CD14-positive monocyte (primary cell): ENCODE measurements around the gene GLIPR1. TPM values are rescaled to one million over a fixed set of nuclear protein-coding genes. Genes with fewer than 3 reads are reported as not detected.

Source experiments
- DNase-seq, 3 donors: peaks; one replicate each; pipeline ENCODE4 v3.0.0-alpha.2; 2011 to 2022
- H2AFZ ChIP-seq: 2 replicates; pipeline ENCODE4 v1.6.0; 2012; ENCODE audit warnings: mild to moderate bottlenecking, low read depth, low read length, inconsistent platforms; ENCODE audit not compliant: insufficient read depth, poor library complexity, severe bottlenecking
- H3K27ac ChIP-seq, 2 donors: 1 replicate in 1 of 2; 2 replicates in 1 of 2; pipeline ENCODE4 v1.5.1; 2012 to 2013; ENCODE audit warnings: low read length in 2 of 2, control low read depth in 1 of 2, inconsistent platforms in 1 of 2, low read depth in 1 of 2, mild to moderate bottlenecking in 1 of 2
- H3K27me3 ChIP-seq, 2 donors: one replicate each; pipeline versions ENCODE4 v1.6.0 to v1.6.1; 2011 to 2013; ENCODE audit warnings: low read length in 2 of 2; ENCODE audit not compliant: control insufficient read depth in 2 of 2, insufficient read depth in 2 of 2
- H3K36me3 ChIP-seq, 2 donors: replicated peaks in 1 of 2; 1 replicate in 1 of 2; 2 replicates in 1 of 2; pipeline versions ENCODE4 v1.5.1 to v1.6.1; 2012 to 2013; ENCODE audit warnings: low read length in 2 of 2, control low read depth in 1 of 2, inconsistent platforms in 1 of 2, mild to moderate bottlenecking in 1 of 2; ENCODE audit not compliant: insufficient read depth in 2 of 2, control insufficient read depth in 1 of 2
- H3K4me1 ChIP-seq, 2 donors: 1 replicate in 1 of 2; 2 replicates in 1 of 2; pipeline versions ENCODE4 v1.5.1 to v1.6.1; 2012 to 2013; ENCODE audit warnings: low read length in 2 of 2, control low read depth in 1 of 2, inconsistent platforms in 1 of 2, mild to moderate bottlenecking in 1 of 2, moderate library complexity in 1 of 2; ENCODE audit not compliant: insufficient read depth in 2 of 2, control insufficient read depth in 1 of 2
- H3K4me2 ChIP-seq: replicated peaks from 2 replicates; pipeline ENCODE3; 2012; ENCODE audit warnings: low read length, moderate library complexity, mild to moderate bottlenecking; ENCODE audit not compliant: poor library complexity, severe bottlenecking; ENCODE audit errors: extremely low read depth
- H3K4me3 ChIP-seq, 3 experiments: fragments of 200-600 bp in 1 of 3; sonication (generic) in 1 of 3; replicated peaks in 1 of 3; 1 replicate in 2 of 3; 2 replicates in 1 of 3; pipeline ENCODE4 v1.5.1; 2011 to 2013; ENCODE audit warnings: low read length in 3 of 3, mild to moderate bottlenecking in 3 of 3, control low read depth in 2 of 3, low read depth in 2 of 3, inconsistent platforms in 1 of 3, moderate library complexity in 1 of 3
- H3K79me2 ChIP-seq: 2 replicates; pipeline ENCODE4 v1.6.0; 2012; ENCODE audit warnings: mild to moderate bottlenecking, control low read depth, inconsistent platforms, low read length, moderate library complexity; ENCODE audit not compliant: insufficient read depth
- H3K9ac ChIP-seq: 2 replicates; pipeline ENCODE4 v1.6.0; 2017; ENCODE audit warnings: low read length, mild to moderate bottlenecking; ENCODE audit not compliant: insufficient read depth, poor library complexity, severe bottlenecking
- H3K9me3 ChIP-seq, 2 donors: replicated peaks in 1 of 2; 1 replicate in 1 of 2; 2 replicates in 1 of 2; pipeline versions ENCODE4 v1.5.1 to v1.6.1; 2012 to 2013; ENCODE audit warnings: low read length in 2 of 2, control low read depth in 1 of 2; ENCODE audit not compliant: control insufficient read depth in 1 of 2, insufficient read depth in 1 of 2
- H4K20me1 ChIP-seq: 2 replicates; pipeline ENCODE4 v1.6.0; 2012; ENCODE audit warnings: mild to moderate bottlenecking, low read length, control low read depth, moderate library complexity; ENCODE audit not compliant: insufficient read depth
- H3K27ac Mint-ChIP-seq, 7 donors: one replicate each; pipeline ENCODE4 v1.8.0; 2020; ENCODE audit warnings: mild to moderate bottlenecking in 7 of 7, mixed read lengths in 7 of 7, moderate library complexity in 6 of 7, inconsistent platforms in 2 of 7
- H3K27me3 Mint-ChIP-seq, 3 donors: one replicate each; pipeline ENCODE4 v1.8.0; 2021 to 2022; ENCODE audit warnings: low read depth in 3 of 3, mild to moderate bottlenecking in 3 of 3, mixed read lengths in 3 of 3, moderate library complexity in 3 of 3, inconsistent platforms in 1 of 3
- H3K36me3 Mint-ChIP-seq, 2 donors: one replicate each; pipeline ENCODE4 v1.8.0; 2020; ENCODE audit warnings: mixed read lengths in 2 of 2, inconsistent platforms in 1 of 2, mild to moderate bottlenecking in 1 of 2
- H3K4me1 Mint-ChIP-seq: one replicate; pipeline ENCODE4 v1.8.0; 2020; ENCODE audit warnings: mild to moderate bottlenecking, mixed read lengths
- H3K4me3 Mint-ChIP-seq, 2 donors: one replicate each; pipeline ENCODE4 v1.8.0; 2020; ENCODE audit warnings: mild to moderate bottlenecking in 2 of 2, mixed read lengths in 2 of 2, moderate library complexity in 1 of 2
- H3K9me3 Mint-ChIP-seq, 7 donors: one replicate each; pipeline ENCODE4 v1.8.0; 2020 to 2022; ENCODE audit warnings: mixed read lengths in 7 of 7, mild to moderate bottlenecking in 6 of 7, moderate library complexity in 6 of 7, inconsistent platforms in 2 of 7
- WGBS: methylation state at CpG from one replicate; pipeline ENCODE4 v1.1.5; 2013; ENCODE audit warnings: missing lambda C conversion rate; ENCODE audit not compliant: insufficient coverage; 5-methylcytosine and 5-hydroxymethylcytosine counted together
- intact Hi-C, 2 donors: fragments of 100-400 bp; cut with micrococcal nuclease; formaldehyde crosslinking; loops; one replicate each; pipeline versions ENCODE4 v1.15.0 to v1.15.1; 2023
- polyA plus RNA-seq, 3 donors: library from polyadenylated mRNA; depleted of rRNA in 1 of 3; unstranded in 2 of 3; stranded (reverse) in 1 of 3; fragments of 300-500 nt in 2 of 3; fragments of >200 nt in 1 of 3; fragmentation: Illumina TruSeq in 2 of 3; gene quantifications; 1 replicate in 2 of 3; 2 replicates in 1 of 3; pipeline ENCODE4 v1.2.3, GENCODE V29; 2012 to 2021
- TF ChIP-seq, protein P1 (sequence below): fragments of 200-600 bp; IDR thresholded peaks from one replicate; pipeline ENCODE4 v1.8.0; 2022; ENCODE audit warnings: antibody characterized with exemption, mild to moderate bottlenecking

GLIPR1 gene
- polyA plus RNA-seq, 3 donors: 200 to 794 (median 687) TPM

DNA sequence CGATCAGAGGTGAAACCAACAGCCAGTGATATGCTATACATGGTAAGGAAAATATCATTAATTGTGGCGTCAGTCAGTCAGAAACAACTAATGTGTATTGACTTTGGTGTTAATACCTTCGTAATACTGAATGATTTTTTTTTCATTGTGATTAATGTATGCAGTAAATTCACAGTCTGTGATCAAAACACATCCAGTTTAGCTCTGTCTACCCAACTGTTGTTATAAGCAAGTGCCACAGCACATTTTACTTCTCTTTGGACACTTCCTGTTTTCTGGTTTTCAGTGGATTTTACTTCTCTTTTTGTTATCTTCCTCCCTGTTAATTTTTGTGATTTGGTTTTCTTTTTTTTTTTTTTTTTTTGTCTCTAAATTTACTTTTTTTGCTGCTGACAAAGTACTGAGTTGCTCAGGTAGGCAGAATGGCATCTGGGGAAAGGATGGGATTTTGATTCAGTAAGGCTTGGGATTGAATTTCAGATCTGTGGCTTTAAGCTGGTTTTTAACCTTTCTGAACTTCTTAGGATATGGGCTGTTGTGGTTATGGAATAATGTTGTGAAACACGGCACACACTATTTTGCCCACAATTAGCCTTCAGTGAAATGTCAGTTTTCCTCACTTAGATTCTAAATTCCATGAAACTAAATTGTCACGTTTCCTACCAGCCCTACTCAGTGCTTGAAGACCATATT lies 604 bp downstream of the GLIPR1 start:
- Histone ChIP-seq H3K27me3 (no peaks in the 10 kb centered on the region), H3K36me3 (peaks cover 15 to 28% of the 10 kb centered on the region in 2 donors), H3K4me1 (peaks cover 67 to 86% of the 10 kb centered on the region in 2 donors), H3K9me3 (no peaks in the 10 kb centered on the region), H3K4me2 (peak overlapping the region; percentile 96), H2AFZ (peak overlapping the region; percentile 48), H3K4me3 (peak overlapping the region; percentile 92 to 100 (median 97)), H3K9ac (peak overlapping the region; percentile 74), H3K79me2 (peaks cover 65% of the 10 kb centered on the region), H3K27ac (peak overlapping the region; percentile 90 to 95), H4K20me1 (peaks cover 41% of the 10 kb centered on the region)
- peak; percentile 57 to 83 (median 71) for DNase-seq
- TF ChIP-seq, protein P1, sequence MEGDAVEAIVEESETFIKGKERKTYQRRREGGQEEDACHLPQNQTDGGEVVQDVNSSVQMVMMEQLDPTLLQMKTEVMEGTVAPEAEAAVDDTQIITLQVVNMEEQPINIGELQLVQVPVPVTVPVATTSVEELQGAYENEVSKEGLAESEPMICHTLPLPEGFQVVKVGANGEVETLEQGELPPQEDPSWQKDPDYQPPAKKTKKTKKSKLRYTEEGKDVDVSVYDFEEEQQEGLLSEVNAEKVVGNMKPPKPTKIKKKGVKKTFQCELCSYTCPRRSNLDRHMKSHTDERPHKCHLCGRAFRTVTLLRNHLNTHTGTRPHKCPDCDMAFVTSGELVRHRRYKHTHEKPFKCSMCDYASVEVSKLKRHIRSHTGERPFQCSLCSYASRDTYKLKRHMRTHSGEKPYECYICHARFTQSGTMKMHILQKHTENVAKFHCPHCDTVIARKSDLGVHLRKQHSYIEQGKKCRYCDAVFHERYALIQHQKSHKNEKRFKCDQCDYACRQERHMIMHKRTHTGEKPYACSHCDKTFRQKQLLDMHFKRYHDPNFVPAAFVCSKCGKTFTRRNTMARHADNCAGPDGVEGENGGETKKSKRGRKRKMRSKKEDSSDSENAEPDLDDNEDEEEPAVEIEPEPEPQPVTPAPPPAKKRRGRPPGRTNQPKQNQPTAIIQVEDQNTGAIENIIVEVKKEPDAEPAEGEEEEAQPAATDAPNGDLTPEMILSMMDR: no peak
- Mint-ChIP-seq H3K4me1 (peaks cover 83% of the 10 kb centered on the region), H3K4me3 (peak overlapping the region; percentile 96 to 98), H3K27me3 (peaks cover 0 to 3% (median 0%) of the 10 kb centered on the region in 3 donors), H3K36me3 (peaks cover 35 to 38% of the 10 kb centered on the region in 2 donors), H3K9me3 (peaks cover 0 to 4% (median 2%) of the 10 kb centered on the region in 7 donors), H3K27ac (peak overlapping the region; percentile 93 to 100 (median 99))
- intact Hi-C loops: loop anchor here (10.0 kb wide), 2 partner anchors 146 to 554 kb away; partner anchors contain the start of genes CAPS2 (in 2 of the 2), GLIPR1L1 (in 2 of the 2) and PHLDA1 (in 1 of the 2)
- WGBS: no CpG with 5 or more reads among the region's 5 CpGs

DNA sequence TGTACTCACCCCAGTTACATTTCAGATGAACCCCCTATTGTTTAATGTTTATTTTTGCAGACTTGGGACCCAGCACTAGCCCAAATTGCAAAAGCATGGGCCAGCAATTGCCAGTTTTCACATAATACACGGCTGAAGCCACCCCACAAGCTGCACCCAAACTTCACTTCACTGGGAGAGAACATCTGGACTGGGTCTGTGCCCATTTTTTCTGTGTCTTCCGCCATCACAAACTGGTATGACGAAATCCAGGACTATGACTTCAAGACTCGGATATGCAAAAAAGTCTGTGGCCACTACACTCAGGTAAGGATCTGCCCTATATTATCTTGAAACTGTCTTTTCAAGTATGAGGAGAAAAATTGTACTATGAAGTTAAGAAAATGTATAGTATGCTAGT lies 1.2 kb downstream of the GLIPR1 start:
- H3K9me3 Mint-ChIP-seq: peaks cover 0 to 4% (median 2%) of the 10 kb centered on the region in 7 donors
- H3K36me3 Mint-ChIP-seq: peaks cover 41 to 42% of the 10 kb centered on the region in 2 donors
- H3K27ac Mint-ChIP-seq: peak overlapping the region; percentile 93 to 100 (median 99)
- Histone ChIP-seq H3K4me2 (peak overlapping the region; percentile 96), H3K27ac (peak overlapping the region; percentile 69 to 95), H4K20me1 (peaks cover 47% of the 10 kb centered on the region), H3K36me3 (peaks cover 22 to 34% of the 10 kb centered on the region in 2 donors), H3K4me1 (peaks cover 68 to 86% of the 10 kb centered on the region in 2 donors), H3K9ac (peak overlapping the region; percentile 74), H2AFZ (peak overlapping the region; percentile 48), H3K9me3 (no peaks in the 10 kb centered on the region), H3K4me3 (peak overlapping the region; percentile 92 to 100 (median 97)), H3K79me2 (peaks cover 72% of the 10 kb centered on the region), H3K27me3 (no peaks in the 10 kb centered on the region)
- H3K4me3 Mint-ChIP-seq: peak overlapping the region; percentile 96 to 98
- WGBS: 0% methylated on average over 4 of the region's 4 CpGs
- H3K4me1 Mint-ChIP-seq: peaks cover 82% of the 10 kb centered on the region
- intact Hi-C loops: loop anchor here (10.0 kb wide), 2 partner anchors 147 to 553 kb away; partner anchors contain the start of genes CAPS2 (in 2 of the 2), GLIPR1L1 (in 2 of the 2) and PHLDA1 (in 1 of the 2)
- H3K27me3 Mint-ChIP-seq: peaks cover 0 to 3% (median 0%) of the 10 kb centered on the region in 3 donors
- TF ChIP-seq, protein P1: no peak
- peak in 2 of 3 donors; percentile 58 to 64 for DNase-seq
